ENCODE data around the gene B4GALT5. TPM values are rescaled to one million over a fixed set of nuclear protein-coding genes. Genes with fewer than 3 reads are reported as not detected.

The B4GALT5 gene
- polyA plus RNA-seq, 1 of the 3 experiments (the other 2 are of a cell fraction): 35.1 TPM

DNA sequence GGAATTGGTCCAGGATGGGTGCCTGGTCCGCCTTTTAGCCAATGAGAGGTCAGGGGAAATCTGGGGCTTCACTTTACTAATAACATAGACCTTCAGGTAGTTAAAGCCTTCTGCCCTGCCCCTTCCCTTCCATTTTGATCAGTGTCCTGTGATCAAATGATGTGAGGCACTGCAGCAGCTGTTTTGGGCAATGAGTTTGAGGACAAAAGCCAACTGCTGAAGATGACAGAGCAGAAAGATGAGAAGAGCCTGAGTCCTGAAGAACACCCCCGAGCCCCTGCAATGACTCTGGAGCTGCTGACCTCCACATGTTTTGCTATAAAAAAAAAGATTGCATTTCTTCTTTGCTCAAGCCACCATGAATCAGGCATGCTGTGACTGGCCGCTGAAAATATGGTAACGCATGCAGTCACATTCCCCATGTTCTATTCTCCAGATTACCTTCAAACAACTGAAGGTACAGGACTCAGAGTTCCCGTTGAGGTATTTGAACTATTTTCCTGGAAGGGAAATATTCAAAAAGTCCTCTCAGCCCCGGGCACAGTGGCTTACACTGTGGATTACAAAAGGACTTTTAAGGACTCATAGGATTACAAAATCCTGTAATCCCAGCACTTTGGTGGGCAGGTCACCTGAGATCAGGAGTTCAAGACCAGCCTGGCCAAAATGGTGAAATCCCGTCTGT is 45.7 kb upstream of the B4GALT5 start:
- Histone ChIP-seq H3K4me1 (ENCODE audit: control insufficient read depth in 1 of 2, insufficient read depth in 2 of 2, low read depth in 1 of 2, low read length in 1 of 2) (no peaks in the 10 kb centered on the region), H3K9me2 (no peaks in the 10 kb centered on the region), H3K4me2 (no peak overlapping the region), H3K9me3 (no peaks in the 10 kb centered on the region), H3K36me3 (replicated peaks in 1 of 2; ENCODE audit: control insufficient read depth in 1 of 2, insufficient read depth in 2 of 2, low read length in 1 of 2) (no peaks in the 10 kb centered on the region), H3K27me3 (ENCODE audit: insufficient read depth) (no peaks in the 10 kb centered on the region), H3K9ac (no peak overlapping the region), H3K79me2 (ENCODE audit: insufficient read depth) (no peaks in the 10 kb centered on the region), H4K20me1 (ENCODE audit: insufficient read depth) (no peaks in the 10 kb centered on the region), H2AFZ (ENCODE audit: low read depth) (no peak overlapping the region), H3K27ac (ENCODE audit: low read depth in 2 of 2, low read length in 1 of 2) (no peak overlapping the region), H3K4me3 (ENCODE audit: low read depth in 2 of 2, low read length in 1 of 2) (no peak overlapping the region), H3F3A (replicated peaks; ENCODE audit: insufficient read depth) (no peaks in the 10 kb centered on the region)
- CTCF ChIA-PET: interaction anchor here (1.2 kb wide), 1 partner anchor 87 kb away, joined by 3 read pairs; no protein-coding TSS in a partner anchor
- TF ChIP-seq, protein P1, sequence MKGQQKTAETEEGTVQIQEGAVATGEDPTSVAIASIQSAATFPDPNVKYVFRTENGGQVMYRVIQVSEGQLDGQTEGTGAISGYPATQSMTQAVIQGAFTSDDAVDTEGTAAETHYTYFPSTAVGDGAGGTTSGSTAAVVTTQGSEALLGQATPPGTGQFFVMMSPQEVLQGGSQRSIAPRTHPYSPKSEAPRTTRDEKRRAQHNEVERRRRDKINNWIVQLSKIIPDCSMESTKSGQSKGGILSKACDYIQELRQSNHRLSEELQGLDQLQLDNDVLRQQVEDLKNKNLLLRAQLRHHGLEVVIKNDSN (IDR thresholded peaks at IDR 0.05; ENCODE audit: borderline replicate concordance, low read depth): no peak
- TF ChIP-seq, protein P2, sequence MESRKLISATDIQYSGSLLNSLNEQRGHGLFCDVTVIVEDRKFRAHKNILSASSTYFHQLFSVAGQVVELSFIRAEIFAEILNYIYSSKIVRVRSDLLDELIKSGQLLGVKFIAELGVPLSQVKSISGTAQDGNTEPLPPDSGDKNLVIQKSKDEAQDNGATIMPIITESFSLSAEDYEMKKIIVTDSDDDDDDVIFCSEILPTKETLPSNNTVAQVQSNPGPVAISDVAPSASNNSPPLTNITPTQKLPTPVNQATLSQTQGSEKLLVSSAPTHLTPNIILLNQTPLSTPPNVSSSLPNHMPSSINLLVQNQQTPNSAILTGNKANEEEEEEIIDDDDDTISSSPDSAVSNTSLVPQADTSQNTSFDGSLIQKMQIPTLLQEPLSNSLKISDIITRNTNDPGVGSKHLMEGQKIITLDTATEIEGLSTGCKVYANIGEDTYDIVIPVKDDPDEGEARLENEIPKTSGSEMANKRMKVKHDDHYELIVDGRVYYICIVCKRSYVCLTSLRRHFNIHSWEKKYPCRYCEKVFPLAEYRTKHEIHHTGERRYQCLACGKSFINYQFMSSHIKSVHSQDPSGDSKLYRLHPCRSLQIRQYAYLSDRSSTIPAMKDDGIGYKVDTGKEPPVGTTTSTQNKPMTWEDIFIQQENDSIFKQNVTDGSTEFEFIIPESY (IDR thresholded peaks at IDR 0.05; ENCODE audit: borderline replicate concordance, low read depth): no peak
- TF ChIP-seq MEF2A (IDR thresholded peaks at IDR 0.05; ENCODE audit: borderline replicate concordance, low read depth): no peak
- TF ChIP-seq, protein P3, sequence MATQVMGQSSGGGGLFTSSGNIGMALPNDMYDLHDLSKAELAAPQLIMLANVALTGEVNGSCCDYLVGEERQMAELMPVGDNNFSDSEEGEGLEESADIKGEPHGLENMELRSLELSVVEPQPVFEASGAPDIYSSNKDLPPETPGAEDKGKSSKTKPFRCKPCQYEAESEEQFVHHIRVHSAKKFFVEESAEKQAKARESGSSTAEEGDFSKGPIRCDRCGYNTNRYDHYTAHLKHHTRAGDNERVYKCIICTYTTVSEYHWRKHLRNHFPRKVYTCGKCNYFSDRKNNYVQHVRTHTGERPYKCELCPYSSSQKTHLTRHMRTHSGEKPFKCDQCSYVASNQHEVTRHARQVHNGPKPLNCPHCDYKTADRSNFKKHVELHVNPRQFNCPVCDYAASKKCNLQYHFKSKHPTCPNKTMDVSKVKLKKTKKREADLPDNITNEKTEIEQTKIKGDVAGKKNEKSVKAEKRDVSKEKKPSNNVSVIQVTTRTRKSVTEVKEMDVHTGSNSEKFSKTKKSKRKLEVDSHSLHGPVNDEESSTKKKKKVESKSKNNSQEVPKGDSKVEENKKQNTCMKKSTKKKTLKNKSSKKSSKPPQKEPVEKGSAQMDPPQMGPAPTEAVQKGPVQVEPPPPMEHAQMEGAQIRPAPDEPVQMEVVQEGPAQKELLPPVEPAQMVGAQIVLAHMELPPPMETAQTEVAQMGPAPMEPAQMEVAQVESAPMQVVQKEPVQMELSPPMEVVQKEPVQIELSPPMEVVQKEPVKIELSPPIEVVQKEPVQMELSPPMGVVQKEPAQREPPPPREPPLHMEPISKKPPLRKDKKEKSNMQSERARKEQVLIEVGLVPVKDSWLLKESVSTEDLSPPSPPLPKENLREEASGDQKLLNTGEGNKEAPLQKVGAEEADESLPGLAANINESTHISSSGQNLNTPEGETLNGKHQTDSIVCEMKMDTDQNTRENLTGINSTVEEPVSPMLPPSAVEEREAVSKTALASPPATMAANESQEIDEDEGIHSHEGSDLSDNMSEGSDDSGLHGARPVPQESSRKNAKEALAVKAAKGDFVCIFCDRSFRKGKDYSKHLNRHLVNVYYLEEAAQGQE (IDR thresholded peaks at IDR 0.05; ENCODE audit: low read depth, low read length): no peak
- TF ChIP-seq RCOR1 (IDR thresholded peaks at IDR 0.05; ENCODE audit: low read length): no peak
- POLR2A ChIA-PET: no interaction called here
- no peak for DNase-seq
- 80% methylated on average over 7 of the region's 7 CpGs for WGBS (ENCODE audit: low lambda C conversion rate)

DNA sequence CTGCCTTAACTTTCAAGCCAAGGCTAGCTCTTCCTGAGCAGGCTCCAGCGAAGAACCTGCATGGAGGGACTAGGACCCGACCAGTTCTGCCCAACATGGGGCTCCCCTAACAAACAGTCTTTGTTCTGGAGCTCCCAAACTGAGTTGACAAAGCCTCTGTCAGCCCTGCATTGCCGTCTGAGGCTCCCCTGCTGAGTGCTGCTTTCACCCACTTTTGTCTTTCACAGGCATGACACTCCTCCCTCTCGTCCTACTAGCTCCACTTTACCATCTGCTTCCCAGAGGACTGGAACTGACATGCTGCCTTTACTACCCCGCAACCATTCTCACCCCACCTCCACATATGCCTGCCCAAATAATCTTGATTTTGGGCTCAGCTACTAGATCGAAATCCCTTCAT is 45.1 kb upstream of the B4GALT5 start:
- Histone ChIP-seq H3K4me3 (ENCODE audit: low read depth in 2 of 2, low read length in 1 of 2) (no peak overlapping the region), H3F3A (replicated peaks; ENCODE audit: insufficient read depth) (no peaks in the 10 kb centered on the region), H3K9ac (no peak overlapping the region), H3K27me3 (ENCODE audit: insufficient read depth) (no peaks in the 10 kb centered on the region), H4K20me1 (ENCODE audit: insufficient read depth) (no peaks in the 10 kb centered on the region), H3K9me3 (no peaks in the 10 kb centered on the region), H2AFZ (ENCODE audit: low read depth) (no peak overlapping the region), H3K36me3 (replicated peaks in 1 of 2; ENCODE audit: control insufficient read depth in 1 of 2, insufficient read depth in 2 of 2, low read length in 1 of 2) (no peaks in the 10 kb centered on the region), H3K4me1 (ENCODE audit: control insufficient read depth in 1 of 2, insufficient read depth in 2 of 2, low read depth in 1 of 2, low read length in 1 of 2) (no peaks in the 10 kb centered on the region), H3K27ac (ENCODE audit: low read depth in 2 of 2, low read length in 1 of 2) (no peak overlapping the region), H3K9me2 (no peaks in the 10 kb centered on the region), H3K4me2 (no peak overlapping the region), H3K79me2 (ENCODE audit: insufficient read depth) (no peaks in the 10 kb centered on the region)
- ChIA-PET CTCF (interaction anchor here (1.2 kb wide), 1 partner anchor 88 kb away, joined by 3 read pairs; no protein-coding TSS in a partner anchor), POLR2A (no interaction called here)
- no peak for DNase-seq
- WGBS (ENCODE audit: low lambda C conversion rate): 81% methylated on average over 6 of the region's 6 CpGs
- TF ChIP-seq TCF12 (IDR thresholded peaks at IDR 0.05) (no peak), CHD2 (IDR thresholded peaks at IDR 0.05; ENCODE audit: low read length, partially characterized antibody) (no peak), TAF1 (IDR thresholded peaks at IDR 0.05; ENCODE audit: borderline replicate concordance, low read depth, low read length) (no peak), NFIC (IDR thresholded peaks at IDR 0.05; ENCODE audit: borderline replicate concordance) (no peak), ELF1 (IDR thresholded peaks at IDR 0.05) (no peak), RCOR1 (IDR thresholded peaks at IDR 0.05; ENCODE audit: low read length) (no peak), YY1 (IDR thresholded peaks at IDR 0.05; ENCODE audit: low read depth) (no peak), RAD21 (IDR thresholded peaks at IDR 0.05; ENCODE audit: low read length) (no peak), JUND (IDR thresholded peaks at IDR 0.05) (no peak), RFX5 (IDR thresholded peaks at IDR 0.05; ENCODE audit: low read length) (no peak)
- TF ChIP-seq, protein P4, sequence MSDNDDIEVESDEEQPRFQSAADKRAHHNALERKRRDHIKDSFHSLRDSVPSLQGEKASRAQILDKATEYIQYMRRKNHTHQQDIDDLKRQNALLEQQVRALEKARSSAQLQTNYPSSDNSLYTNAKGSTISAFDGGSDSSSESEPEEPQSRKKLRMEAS (IDR thresholded peaks at IDR 0.05; ENCODE audit: low read depth): no peak
- TF ChIP-seq, protein P5, sequence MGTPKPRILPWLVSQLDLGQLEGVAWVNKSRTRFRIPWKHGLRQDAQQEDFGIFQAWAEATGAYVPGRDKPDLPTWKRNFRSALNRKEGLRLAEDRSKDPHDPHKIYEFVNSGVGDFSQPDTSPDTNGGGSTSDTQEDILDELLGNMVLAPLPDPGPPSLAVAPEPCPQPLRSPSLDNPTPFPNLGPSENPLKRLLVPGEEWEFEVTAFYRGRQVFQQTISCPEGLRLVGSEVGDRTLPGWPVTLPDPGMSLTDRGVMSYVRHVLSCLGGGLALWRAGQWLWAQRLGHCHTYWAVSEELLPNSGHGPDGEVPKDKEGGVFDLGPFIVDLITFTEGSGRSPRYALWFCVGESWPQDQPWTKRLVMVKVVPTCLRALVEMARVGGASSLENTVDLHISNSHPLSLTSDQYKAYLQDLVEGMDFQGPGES (IDR thresholded peaks at IDR 0.05; ENCODE audit: low read depth, low read length): no peak
- TF ChIP-seq, protein P6, sequence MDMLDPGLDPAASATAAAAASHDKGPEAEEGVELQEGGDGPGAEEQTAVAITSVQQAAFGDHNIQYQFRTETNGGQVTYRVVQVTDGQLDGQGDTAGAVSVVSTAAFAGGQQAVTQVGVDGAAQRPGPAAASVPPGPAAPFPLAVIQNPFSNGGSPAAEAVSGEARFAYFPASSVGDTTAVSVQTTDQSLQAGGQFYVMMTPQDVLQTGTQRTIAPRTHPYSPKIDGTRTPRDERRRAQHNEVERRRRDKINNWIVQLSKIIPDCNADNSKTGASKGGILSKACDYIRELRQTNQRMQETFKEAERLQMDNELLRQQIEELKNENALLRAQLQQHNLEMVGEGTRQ (IDR thresholded peaks at IDR 0.05; ENCODE audit: borderline replicate concordance, low read depth, low read length): no peak

Measured in SK-N-SH (cell line).